ENCODE measurements around the gene PRICKLE4. TPM values are rescaled to one million over a fixed set of nuclear protein-coding genes. Genes with fewer than 3 reads are reported as not detected.
A peak's percentile ranks its signal among the peaks of the same experiment; 100 is the strongest.

Gene PRICKLE4
- total and polyA plus RNA-seq, 2 of the 8 experiments (the other 6 are each of a cell fraction or from before 2014, with no cell fraction given) = 0.32 to 1.4 TPM

- Histone ChIP-seq H3K36me3 (ENCODE audit: control insufficient read depth in 2 of 4, insufficient read depth in 4 of 4, low read length in 3 of 4) (peaks cover 6 to 14% (median 12%) of the 10 kb centered on the region in 4 experiments; a peak in 7 of 8 replicates), H4K8ac (ENCODE audit: extremely low read depth, insufficient read depth, low read length) (no peak overlapping the region), H2AK5ac (ENCODE audit: low read depth, low read length) (no peak overlapping the region), H3K9ac (replicated peaks in 1 of 4; ENCODE audit: extremely low read depth in 1 of 4, low read depth in 3 of 4, low read length in 3 of 4) (no peak overlapping the region; a peak in 1 of 7 replicates), H2BK5ac (ENCODE audit: low read depth, low read length) (no peak overlapping the region), H3K79me1 (ENCODE audit: low read depth, low read length) (peaks cover 2% of the 10 kb centered on the region; the same call in 1 of the 2 replicates), H3K4me1 (replicated peaks in 1 of 4; ENCODE audit: control insufficient read depth in 3 of 4, insufficient read depth in 4 of 4, low read length in 3 of 4) (peaks cover 2 to 7% (median 3%) of the 10 kb centered on the region in 4 experiments; a peak in 6 of 7 replicates), H3K4me3 (ENCODE audit: extremely low read depth in 1 of 4, insufficient read depth in 2 of 4, low read depth in 3 of 4, low read length in 4 of 4) (no peak overlapping the region), H3K4ac (replicated peaks; ENCODE audit: insufficient read length, low read depth, low read length) (no peak overlapping the region), H3K23me2 (ENCODE audit: low read depth, low read length) (peaks cover 16% of the 10 kb centered on the region), H3K27me3 (replicated peaks in 1 of 4; ENCODE audit: control insufficient read depth in 3 of 4, extremely low read depth in 1 of 4, insufficient read depth in 3 of 4, low read length in 3 of 4) (peaks cover 2 to 39% (median 25%) of the 10 kb centered on the region in 4 experiments), H2BK120ac (replicated peaks; ENCODE audit: low read depth, low read length) (no peak overlapping the region), H2AFZ (ENCODE audit: low read length) (no peak overlapping the region), H3K23ac (ENCODE audit: insufficient read length) (no peak overlapping the region), H3K18ac (ENCODE audit: extremely low read depth, low read length) (no peak overlapping the region), H3K56ac (replicated peaks; ENCODE audit: insufficient read length, low read depth, low read length) (no peak overlapping the region), H2BK15ac (ENCODE audit: low read length) (0 out of 2 replicates have a peak overlapping the region, but pooled peaks have one; percentile 46), H3K27ac (ENCODE audit: low read depth, low read length) (no peak overlapping the region), H4K20me1 (replicated peaks in 1 of 2; ENCODE audit: control insufficient read depth in 1 of 2, insufficient read depth in 2 of 2, low read length in 2 of 2) (peaks cover 0 to 9% of the 10 kb centered on the region in 2 experiments), H4K91ac (replicated peaks; ENCODE audit: insufficient read length, low read length) (no peak overlapping the region), H2BK12ac (ENCODE audit: low read depth, low read length) (no peak overlapping the region), H2BK20ac (ENCODE audit: low read length) (no peak overlapping the region), H3K79me2 (ENCODE audit: control insufficient read depth in 1 of 2, insufficient read depth in 2 of 2, low read length in 2 of 2) (peaks cover 0 to 12% of the 10 kb centered on the region in 2 experiments; a peak in 3 of 4 replicates), H4K5ac (ENCODE audit: insufficient read length, low read depth, low read length) (no peak overlapping the region), H3K9me3 (ENCODE audit: insufficient read depth in 2 of 2, low read depth in 1 of 2, low read length in 1 of 2) (no peaks in the 10 kb centered on the region), H3K14ac (ENCODE audit: insufficient read length) (no peak overlapping the region), H3K4me2 (ENCODE audit: insufficient read depth in 1 of 2, low read depth in 2 of 2, low read length in 2 of 2) (peak overlapping the region; percentile 76 to 99; a peak in 1 of 4 replicates)
- ChIA-PET CTCF (ENCODE audit: partially characterized antibody) (interaction anchor here (0.7 to 5.1 kb wide), 29 partner anchors 9 to 417 kb away, joined by 3 to 108 read pairs (median 4); partner anchors contain the start of genes BYSL, MED20 and TAF8), POLR2A (ENCODE audit: partially characterized antibody) (interaction anchor here (1.0 to 4.2 kb wide), 6 partner anchors 9 to 265 kb away, joined by 3 to 31 read pairs (median 6); partner anchors contain the start of genes BYSL, MED20 and TAF8)
- FAIRE-seq (no peak), DNase-seq (ENCODE audit: low read depth in 1 of 2, low spot score in 2 of 2) (no peak)
- TF ChIP-seq YY1 (IDR thresholded peaks at IDR 0.05; ENCODE audit: low read depth, low read length) = no peak
- no peak for TF ChIP-seq RNF2 (IDR thresholded peaks at IDR 0.05; ENCODE audit: borderline replicate concordance, low read depth, low read length, missing control alignments, poor library complexity, severe bottlenecking)
- no peak for TF ChIP-seq EP300 (IDR thresholded peaks at IDR 0.05; ENCODE audit: borderline replicate concordance in 1 of 2, low read depth in 2 of 2, low read length in 2 of 2)
- TF ChIP-seq BACH1 (IDR thresholded peaks at IDR 0.05; ENCODE audit: low read length) = no peak
- no peak for TF ChIP-seq JUND (IDR thresholded peaks at IDR 0.05; ENCODE audit: low read length)
- TF ChIP-seq E2F6 (IDR thresholded peaks at IDR 0.05) = no peak
- TF ChIP-seq EZH2 (IDR thresholded peaks at IDR 0.05; ENCODE audit: low read depth, low read length, severe bottlenecking) = no peak
- TF ChIP-seq SAP30 (IDR thresholded peaks at IDR 0.05; ENCODE audit: insufficient read depth, insufficient replicate concordance, low read length) = no peak
- no peak for TF ChIP-seq KDM5A (IDR thresholded peaks at IDR 0.05; ENCODE audit: low read length)
- TF ChIP-seq SP1 (IDR thresholded peaks at IDR 0.05; ENCODE audit: low read depth, low read length) = no peak
- 80% methylated on average over 11 of the region's 11 CpGs; no CpG with 5 or more reads in 1 of the 2 experiments for WGBS, 2 experiments (ENCODE audit: extremely low coverage in 1 of 2, insufficient coverage in 1 of 2, insufficient read length in 1 of 2, insufficient replicate concordance in 2 of 2, low coverage in 1 of 2, low lambda C conversion rate in 2 of 2, missing lambda C conversion rate in 1 of 2)
Measured at GRCh38 chr6:41785254-41785653, 4.7 kb downstream of the PRICKLE4 start.
